Endothelial cell of umbilical vein (primary cell): ENCODE results near the gene PACS1.

Source experiments
- CTCF ChIP-seq, 2 donors: IDR thresholded peaks; 1 replicate in 1 of 2; 2 replicates in 1 of 2; pipeline ENCODE4 v1.5.1; 2011; ENCODE audit warnings: low read length in 2 of 2, mild to moderate bottlenecking in 2 of 2, moderate library complexity in 2 of 2, control low read depth in 1 of 2, inconsistent platforms in 1 of 2, low read depth in 1 of 2; ENCODE audit not compliant: insufficient read depth in 1 of 2; ENCODE audit errors: extremely low read depth in 1 of 2
- EZH2 ChIP-seq: IDR thresholded peaks from 2 replicates; pipeline ENCODE4 v1.6.1; 2012; ENCODE audit warnings: borderline replicate concordance, low read depth, mild to moderate bottlenecking, moderate library complexity, low read length, inconsistent platforms; ENCODE audit not compliant: severe bottlenecking
- MYC ChIP-seq: IDR thresholded peaks from one replicate; pipeline ENCODE4 v1.6.1; 2011; ENCODE audit warnings: mild to moderate bottlenecking, low read depth, low read length
- POLR2A ChIP-seq: IDR thresholded peaks from 2 replicates; pipeline ENCODE4 v1.6.1; 2012; ENCODE audit warnings: low read depth, mild to moderate bottlenecking, control low read depth, low read length

DNA sequence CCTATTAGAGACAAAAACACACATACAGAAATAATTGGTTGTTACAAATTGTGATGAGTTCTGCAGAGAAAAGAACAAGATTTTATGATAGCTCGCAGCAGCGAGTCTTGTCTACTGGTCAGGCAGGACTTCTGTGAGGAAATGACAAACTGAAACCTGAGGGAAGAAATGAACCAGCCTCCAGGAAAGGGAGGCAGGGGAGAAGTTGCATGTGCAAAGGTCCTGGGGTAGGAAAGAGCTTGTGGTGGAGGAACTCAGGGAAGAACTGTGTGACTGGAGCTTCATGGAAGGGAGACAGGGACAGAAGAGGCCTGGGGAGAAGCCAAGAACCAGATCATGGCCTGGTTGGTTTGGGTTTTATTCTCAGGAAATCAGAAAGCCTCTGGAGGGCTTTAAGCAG lies 189.2 kb downstream of the PACS1 start:
- no peak for TF ChIP-seq EZH2
- no peak for TF ChIP-seq CTCF (IDR thresholded peaks at IDR 0.05; ENCODE audit: extremely low read depth in 1 of 2, insufficient read depth in 1 of 2, low read depth in 1 of 2, low read length in 2 of 2)
- no peak for TF ChIP-seq POLR2A
- TF ChIP-seq MYC = no peak
